KOPT-K1 (cell line): ENCODE measurements around the gene CAMSAP2.

ENCODE experiments used
- H3K27ac ChIP-seq: fragments of 200-600 bp; sonication (generic); 2 replicates; pipeline ENCODE4 v1.5.1; 2016; ENCODE audit warnings: antibody characterized with exemption, mild to moderate bottlenecking, low read depth, low read length; ENCODE audit not compliant: poor library complexity, severe bottlenecking
- H3K36me3 ChIP-seq: fragments of 200-600 bp; sonication (generic); 2 replicates; pipeline ENCODE4 v1.5.1; 2017; ENCODE audit warnings: antibody characterized with exemption, mild to moderate bottlenecking, low read length, moderate library complexity; ENCODE audit not compliant: insufficient read depth
- H3K9me3 ChIP-seq: fragments of 200-600 bp; sonication (generic); 2 replicates; pipeline ENCODE4 v1.5.1; 2017; ENCODE audit warnings: antibody characterized with exemption, low read length, mild to moderate bottlenecking; ENCODE audit not compliant: insufficient read depth, poor library complexity, severe bottlenecking

CAMSAP2 gene, protein sequence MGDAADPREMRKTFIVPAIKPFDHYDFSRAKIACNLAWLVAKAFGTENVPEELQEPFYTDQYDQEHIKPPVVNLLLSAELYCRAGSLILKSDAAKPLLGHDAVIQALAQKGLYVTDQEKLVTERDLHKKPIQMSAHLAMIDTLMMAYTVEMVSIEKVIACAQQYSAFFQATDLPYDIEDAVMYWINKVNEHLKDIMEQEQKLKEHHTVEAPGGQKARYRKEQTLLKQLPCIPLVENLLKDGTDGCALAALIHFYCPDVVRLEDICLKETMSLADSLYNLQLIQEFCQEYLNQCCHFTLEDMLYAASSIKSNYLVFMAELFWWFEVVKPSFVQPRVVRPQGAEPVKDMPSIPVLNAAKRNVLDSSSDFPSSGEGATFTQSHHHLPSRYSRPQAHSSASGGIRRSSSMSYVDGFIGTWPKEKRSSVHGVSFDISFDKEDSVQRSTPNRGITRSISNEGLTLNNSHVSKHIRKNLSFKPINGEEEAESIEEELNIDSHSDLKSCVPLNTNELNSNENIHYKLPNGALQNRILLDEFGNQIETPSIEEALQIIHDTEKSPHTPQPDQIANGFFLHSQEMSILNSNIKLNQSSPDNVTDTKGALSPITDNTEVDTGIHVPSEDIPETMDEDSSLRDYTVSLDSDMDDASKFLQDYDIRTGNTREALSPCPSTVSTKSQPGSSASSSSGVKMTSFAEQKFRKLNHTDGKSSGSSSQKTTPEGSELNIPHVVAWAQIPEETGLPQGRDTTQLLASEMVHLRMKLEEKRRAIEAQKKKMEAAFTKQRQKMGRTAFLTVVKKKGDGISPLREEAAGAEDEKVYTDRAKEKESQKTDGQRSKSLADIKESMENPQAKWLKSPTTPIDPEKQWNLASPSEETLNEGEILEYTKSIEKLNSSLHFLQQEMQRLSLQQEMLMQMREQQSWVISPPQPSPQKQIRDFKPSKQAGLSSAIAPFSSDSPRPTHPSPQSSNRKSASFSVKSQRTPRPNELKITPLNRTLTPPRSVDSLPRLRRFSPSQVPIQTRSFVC (N-terminal part only)

DNA sequence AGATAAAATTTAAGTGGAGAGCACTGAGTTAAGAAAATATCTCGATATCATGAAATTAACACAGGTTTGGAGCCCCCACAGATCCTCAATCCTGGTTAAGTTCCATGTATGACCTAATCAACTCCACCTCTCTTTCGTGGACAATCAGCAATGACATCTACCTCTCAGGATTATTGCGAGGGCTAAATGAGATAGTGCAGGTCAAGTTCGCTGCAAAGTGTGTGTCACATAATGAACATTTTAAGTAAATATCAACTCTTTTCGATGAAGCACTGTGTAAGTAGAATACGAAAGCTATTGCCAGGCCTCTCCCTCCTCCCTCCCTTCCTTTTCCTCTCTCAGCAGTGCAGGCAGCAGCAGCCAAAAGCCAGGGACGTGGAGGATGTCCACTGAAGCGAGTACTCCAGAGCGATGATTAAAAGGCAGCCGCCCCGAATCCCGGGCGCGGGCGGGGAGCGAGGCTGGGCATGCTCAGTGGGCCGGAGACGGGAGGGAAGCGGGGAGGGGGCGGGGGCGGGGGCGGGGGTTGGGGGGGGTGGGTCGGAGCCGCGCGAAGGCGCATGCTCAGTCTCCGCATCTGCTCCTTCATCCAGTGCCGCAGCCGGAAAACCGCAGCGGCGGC is at the start of gene CAMSAP2:
CAMSAP2 (plus strand) TSS at position 567 of the 622 bp plus-strand sequence. CDS start 935 bp downstream, outside the sequence.
- Histone ChIP-seq H3K9me3 (no peaks in the 10 kb centered on the region), H3K27ac (no peak within 1 kb of the TSS), H3K36me3 (no peaks in the 10 kb centered on the region)

DNA sequence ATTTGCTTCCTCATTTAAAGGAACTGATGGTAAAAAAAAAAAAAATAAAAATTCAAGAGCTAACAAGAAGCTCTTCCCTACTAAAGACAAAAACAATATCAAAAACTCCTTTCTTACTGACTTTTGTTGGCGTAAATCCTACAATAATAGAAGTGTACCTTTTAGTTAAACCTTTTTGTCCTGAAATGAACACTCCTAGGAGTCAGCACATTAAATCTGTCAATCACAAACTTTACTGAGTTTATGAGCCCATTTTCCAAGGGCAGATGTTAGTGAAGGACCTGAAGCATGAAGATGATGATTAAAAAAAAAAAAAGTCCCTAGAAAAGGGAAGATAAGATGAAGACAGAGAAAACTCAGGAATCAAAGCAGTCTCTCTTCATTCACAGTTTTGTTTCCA is 46.4 kb upstream of the CAMSAP2 start:
- no peaks in the 10 kb centered on the region for H3K36me3 ChIP-seq
- H3K9me3 ChIP-seq = no peaks in the 10 kb centered on the region
- no peak overlapping the region for H3K27ac ChIP-seq

DNA sequence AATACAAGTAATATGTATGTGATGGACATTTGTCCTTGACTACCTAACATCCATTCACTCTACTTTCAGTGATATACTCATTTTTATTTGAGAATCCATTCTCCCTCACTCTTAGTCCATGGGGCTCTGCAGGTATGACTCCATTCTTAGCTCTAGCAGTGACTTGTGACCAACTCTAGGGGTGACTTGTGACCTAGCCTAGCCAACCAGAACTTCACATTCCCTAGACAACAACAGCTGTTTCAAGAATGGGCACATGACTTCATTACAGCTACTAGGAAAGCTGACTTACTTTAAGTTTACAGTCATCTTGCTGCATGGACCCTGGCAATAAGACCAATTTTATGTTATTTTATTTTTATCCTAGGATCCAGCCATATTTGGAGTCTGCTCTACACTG is 45.4 kb upstream of the CAMSAP2 start:
- Histone ChIP-seq H3K27ac (no peak overlapping the region), H3K9me3 (no peaks in the 10 kb centered on the region), H3K36me3 (no peaks in the 10 kb centered on the region)

DNA sequence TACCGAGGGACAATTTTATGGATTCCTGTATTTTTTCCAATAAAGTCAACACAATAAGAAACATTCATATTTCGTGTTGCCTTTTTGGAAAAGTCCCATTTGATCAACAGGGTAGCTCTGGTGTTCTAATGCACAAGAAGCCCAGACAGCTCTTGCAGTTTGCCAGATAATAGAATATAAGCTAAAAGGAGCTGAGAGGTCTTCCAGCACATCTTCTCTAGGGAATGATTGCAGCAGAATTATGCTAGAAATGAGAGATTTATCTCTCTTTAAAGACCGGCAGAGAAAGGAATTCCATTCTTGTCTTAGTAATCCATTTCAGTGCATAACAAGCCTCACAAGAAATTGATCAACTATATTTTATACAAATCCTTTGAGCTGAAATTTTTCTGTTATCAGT is 44.0 kb upstream of the CAMSAP2 start:
- no peaks in the 10 kb centered on the region for H3K36me3 ChIP-seq
- H3K27ac ChIP-seq = no peak overlapping the region
- H3K9me3 ChIP-seq = no peaks in the 10 kb centered on the region

DNA sequence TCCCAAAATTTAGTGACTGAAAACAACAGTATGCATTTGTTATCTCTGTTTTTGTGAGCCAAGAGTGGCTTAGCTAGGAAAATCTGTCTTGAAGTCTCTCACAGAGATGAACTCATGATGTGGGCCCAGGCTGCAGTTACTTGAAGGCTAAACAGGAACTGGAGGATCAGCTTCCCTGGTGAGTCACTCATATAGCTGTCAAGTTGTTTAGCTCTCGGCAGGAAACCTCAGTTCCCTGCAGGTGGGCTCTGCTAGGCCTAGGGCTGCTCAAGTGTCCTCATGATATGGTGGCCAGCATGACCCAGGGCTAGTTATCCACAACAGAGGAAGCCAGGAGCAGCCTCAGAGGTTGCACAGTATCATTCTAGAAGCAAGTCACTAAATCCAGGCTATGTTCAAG is 38.8 kb upstream of the CAMSAP2 start:
- Histone ChIP-seq H3K27ac (no peak overlapping the region), H3K9me3 (no peaks in the 10 kb centered on the region), H3K36me3 (no peaks in the 10 kb centered on the region)

DNA sequence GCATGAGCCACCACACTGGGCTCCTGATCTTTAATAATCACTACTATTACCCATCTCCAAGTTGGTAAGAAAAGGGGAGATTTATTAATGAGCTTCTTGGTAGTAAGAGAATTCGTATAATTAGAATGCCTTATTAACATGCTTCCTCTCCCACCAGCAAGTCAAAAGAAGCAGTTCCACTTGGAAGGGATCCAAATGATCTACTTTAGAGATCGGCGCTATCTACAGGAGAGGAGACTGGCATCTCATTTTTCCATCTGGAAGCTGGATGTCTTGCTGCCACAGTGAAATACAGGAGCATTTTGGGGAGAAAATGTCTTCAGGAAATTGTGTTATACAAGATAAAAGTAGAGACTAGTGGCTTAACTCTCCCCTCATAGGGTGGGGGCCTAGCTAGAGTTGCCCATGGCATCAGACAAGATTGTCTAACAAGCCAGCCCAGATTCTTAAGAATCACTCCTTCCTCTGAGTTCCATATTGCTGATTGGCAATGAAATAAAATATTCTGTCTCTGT is 33.6 kb upstream of the CAMSAP2 start:
- Histone ChIP-seq H3K36me3 (no peaks in the 10 kb centered on the region), H3K27ac (no peak overlapping the region), H3K9me3 (no peaks in the 10 kb centered on the region)

DNA sequence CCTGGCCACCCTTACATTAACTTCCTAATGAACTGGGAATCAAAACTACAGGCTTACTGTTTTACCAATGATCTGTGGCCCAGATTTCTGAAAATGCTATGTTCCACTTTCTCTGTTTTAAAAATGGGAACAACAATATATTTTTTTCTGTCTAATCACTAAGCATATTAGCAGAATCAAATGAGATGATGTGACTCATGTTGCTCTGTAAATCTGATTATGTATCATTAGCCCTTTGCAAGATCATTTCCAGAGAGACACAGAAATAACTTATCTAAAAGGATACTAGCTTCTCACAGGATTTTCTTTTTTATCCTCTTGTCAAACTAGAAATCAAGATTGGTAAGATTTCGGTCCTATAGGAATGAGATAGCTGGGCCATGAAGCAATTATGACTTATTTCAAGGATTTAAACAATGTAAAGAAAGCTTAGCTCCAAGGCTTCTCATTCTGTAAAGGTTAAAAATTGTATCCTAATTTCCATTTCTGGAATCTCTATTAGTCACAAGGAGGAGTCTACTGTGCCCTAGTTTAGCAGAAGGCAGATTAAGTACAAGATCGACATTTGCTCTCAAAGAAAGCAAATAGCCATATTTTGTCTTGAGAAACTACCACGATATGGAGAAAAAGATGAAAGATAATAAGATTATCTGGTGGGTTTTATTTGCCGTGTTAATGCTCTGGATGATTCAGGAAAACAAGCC is 32.4 kb upstream of the CAMSAP2 start:
- H3K36me3 ChIP-seq = no peaks in the 10 kb centered on the region
- no peak overlapping the region for H3K27ac ChIP-seq
- no peaks in the 10 kb centered on the region for H3K9me3 ChIP-seq

DNA sequence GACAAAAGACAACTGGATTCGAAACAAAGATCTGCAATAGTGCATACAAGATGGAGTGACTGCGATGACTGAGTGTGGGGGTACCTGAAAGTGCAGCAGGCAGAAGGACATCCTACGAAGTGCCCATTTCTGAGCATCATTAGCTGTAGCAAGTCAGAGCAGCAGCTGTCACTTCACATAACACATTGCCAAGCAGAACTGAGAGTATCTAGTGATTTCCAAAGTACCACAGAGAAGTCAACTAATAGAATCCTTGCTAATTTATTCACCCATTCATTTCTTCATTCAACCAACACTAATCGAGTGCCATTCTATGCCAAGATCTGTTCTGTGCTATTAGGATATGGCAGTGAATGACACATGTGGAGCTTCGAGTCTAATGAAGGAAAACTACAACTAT is 31.6 kb upstream of the CAMSAP2 start:
- Histone ChIP-seq H3K36me3 (no peaks in the 10 kb centered on the region), H3K9me3 (no peaks in the 10 kb centered on the region), H3K27ac (no peak overlapping the region)

DNA sequence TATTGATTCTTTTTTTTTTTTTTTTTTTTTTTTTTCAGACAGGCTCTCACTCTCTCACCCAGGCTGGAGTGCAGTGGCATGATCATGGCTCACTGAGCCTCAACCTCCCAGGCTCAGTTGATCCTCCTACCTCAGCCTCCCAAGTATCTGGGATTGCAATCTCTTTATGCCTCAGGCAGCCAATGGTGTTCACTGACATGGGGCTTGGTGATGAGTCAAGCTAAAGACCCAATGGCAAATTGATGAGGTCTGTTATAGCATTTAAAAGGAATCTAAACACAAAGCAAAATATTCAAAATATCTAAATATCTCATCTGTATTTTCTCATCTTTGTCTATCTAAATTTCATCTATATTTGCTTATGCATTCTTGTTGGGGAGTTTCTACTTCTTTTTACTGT is 30.5 kb upstream of the CAMSAP2 start:
- Histone ChIP-seq H3K9me3 (no peaks in the 10 kb centered on the region), H3K36me3 (no peaks in the 10 kb centered on the region), H3K27ac (no peak overlapping the region)

DNA sequence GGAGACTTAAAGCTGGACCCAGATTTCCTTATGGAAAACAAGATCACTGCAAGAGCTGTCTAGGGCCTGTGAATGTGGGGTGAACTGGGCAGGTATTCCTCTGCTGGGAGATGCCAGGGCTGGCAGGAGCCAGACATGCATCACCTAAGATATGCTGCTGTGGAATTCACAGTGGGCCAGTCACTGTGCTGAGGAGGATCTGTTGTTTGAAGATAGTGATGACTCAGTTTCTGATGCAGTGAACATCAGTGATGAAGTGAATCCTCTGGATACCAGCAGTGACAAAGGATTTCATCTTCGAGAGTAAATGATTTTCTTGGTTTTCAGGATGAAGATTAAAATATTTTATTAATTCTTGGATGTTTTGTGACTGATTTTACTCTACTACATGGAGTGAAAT is 29.9 kb upstream of the CAMSAP2 start:
- Histone ChIP-seq H3K27ac (no peak overlapping the region), H3K9me3 (no peaks in the 10 kb centered on the region), H3K36me3 (no peaks in the 10 kb centered on the region)

DNA sequence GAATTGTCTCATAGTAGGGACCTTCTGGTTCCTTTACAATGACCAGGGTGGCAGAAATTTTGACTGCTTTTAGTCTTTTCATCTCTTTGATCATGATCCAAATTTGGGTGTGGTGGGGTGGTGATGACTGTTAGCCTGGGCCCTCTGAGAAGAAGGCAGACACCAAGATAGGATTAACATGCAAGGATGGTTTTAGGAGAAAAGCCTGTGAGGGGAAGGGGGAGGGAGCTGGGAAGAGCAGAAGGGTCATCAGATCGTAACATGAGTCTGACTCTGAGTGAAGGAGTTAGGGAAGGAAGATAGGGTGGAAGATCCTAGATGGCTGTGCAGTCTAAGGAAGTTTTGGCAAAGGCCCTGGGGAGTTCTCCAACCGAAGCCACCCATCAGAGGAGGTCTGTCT is 28.5 kb upstream of the CAMSAP2 start:
- Histone ChIP-seq H3K27ac (no peak overlapping the region), H3K9me3 (no peaks in the 10 kb centered on the region), H3K36me3 (no peaks in the 10 kb centered on the region)

DNA sequence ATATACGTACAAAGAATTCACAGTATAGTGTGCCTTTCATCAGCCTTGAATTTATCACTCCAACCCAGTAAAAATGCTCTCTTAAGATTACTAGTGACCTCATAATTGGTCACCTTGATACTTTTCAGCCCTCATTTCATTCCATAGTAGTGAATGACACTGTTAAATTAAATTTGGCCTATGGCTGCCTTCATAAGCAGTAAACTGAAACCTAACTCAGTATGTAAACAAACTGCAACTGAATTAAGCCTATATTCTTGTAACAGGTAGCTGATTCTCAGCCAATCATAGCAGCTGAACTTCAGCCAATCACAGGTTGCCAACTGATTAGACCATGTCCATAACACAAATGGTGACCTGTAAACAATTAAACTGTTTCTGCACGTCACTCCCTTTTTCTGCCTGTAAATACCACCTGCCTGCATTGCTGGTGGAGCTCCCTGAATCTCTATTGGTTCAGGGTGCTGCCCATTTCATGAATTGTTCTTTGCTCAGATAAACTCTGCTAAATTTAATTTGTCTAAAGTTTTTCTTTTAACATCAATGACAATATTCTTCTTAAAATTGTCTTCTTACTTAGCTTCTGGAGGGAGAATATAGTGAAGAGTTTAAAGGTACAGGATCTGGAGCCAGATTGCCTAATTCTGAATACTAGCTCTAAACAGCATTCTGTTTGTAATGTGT is 24.0 kb upstream of the CAMSAP2 start:
- Histone ChIP-seq H3K36me3 (no peaks in the 10 kb centered on the region), H3K27ac (no peak overlapping the region), H3K9me3 (no peaks in the 10 kb centered on the region)

DNA sequence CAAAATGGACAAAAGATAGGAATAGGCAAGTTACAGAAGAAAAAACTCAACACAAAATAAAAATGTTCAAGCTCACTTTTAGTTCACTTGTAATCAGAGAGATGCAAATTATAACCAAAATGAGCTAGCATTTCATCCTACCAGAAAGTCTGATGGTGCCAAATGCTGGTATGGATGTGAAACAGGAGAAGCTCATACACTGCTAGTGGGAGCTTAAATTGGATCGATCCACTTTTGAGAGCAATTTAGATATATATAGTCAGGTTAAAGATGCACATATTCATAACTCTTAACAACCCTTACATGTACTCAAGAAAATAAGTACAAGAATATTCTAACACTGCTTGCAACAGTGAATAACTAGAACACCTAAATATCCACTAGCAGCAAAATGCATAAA is 18.5 kb upstream of the CAMSAP2 start:
- no peaks in the 10 kb centered on the region for H3K9me3 ChIP-seq

DNA sequence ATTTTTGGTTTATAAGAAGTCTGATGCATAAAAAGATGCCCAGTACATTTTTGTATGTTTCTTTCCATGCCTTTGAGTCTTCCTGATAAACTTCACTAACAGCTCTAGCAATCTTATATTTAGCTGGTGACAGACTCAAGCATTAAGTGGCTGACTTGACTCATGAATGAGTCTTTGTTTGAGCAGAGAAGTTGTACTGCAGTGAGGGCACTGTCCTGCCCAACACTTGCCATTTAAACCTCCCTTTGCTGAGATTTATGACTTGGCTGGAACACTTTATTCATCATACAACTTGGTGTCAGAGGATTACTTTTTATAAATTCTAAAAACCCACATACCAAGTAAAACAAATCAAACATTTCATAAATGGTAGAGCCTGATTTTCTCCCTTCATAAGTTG is 14.6 kb upstream of the CAMSAP2 start:
- no peaks in the 10 kb centered on the region for H3K9me3 ChIP-seq
- H3K27ac ChIP-seq = no peak overlapping the region
- H3K36me3 ChIP-seq = no peaks in the 10 kb centered on the region

More for the DNA sequence above, 18.5 kb upstream of the CAMSAP2 start:
- H3K36me3 ChIP-seq = no peaks in the 10 kb centered on the region
- no peak overlapping the region for H3K27ac ChIP-seq
